Astrocyte of the hippocampus (primary cell): ENCODE measurements around the gene CCDC188.
"Not testable (repeated sequence)": the region's sequence is repeated elsewhere in the genome, so short reads cannot be mapped to it uniquely, and the experiment has no call there.

Experiments
- DNase-seq: peaks from one replicate; pipeline ENCODE4 v3.0.0; 2011; ENCODE audit warnings: low read depth, low spot score

The CCDC188 gene

DNA sequence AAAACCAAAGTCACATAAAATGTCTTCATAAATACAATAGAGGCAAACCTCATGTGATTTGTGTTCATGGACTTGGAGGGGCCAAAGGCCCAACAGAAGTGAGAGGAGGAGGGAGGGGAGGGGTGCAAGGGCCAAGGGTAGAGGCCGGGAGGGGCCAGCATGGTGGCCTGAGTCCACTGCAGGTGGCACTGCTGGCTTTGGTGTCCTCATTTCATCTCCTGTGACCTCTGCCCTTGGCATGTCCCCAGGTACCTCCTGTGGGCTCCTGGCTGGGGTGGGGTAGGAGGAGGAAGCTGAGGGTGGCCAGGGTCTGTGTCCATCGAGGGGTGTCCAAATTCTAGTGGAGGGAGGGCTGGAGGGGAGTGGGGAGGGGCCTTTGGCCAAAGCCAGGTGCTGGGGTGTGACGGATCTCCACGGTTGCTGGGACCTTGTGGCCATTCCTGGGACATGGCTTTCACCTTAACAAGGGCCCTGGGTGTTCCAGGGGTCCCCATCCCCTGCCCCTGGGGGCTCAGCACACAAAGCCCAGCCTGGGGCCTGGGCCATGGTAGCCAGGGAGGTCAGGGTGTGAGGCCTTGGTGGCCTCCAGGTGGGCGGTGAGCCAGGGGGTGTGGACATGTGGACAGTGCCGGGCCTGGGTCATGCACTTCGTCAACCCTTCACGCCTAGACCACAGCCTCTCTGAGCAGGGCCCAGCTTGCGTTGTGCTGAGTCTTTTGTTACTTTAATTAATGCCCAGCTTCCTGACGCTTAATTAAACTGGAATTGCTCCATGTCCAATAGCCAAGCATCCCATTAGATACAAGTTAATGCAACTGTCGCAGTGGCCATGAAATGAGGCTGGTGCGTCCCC is 20.7 kb upstream of the CCDC188 start:
- no peak for DNase-seq

DNA sequence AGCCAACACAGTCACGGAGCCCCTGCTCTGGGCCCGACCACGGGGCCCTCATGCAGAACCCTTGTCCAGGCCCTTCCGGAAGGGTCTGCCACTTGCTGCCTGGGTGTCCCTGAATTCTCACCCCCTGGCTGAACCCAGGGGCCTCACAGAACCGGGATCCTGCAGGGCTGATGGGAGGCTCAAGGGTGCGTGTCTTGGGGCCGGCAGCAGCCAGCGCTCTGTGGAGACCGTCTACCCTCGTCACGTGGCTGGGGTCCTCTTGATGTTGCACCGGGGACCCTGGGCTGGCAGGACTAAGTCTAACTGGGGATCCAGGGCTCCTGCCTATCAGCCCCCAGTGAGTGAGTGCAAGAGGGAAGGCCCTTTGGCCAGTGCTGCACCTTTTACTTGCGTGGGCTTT is 19.3 kb upstream of the CCDC188 start:
- no peak for DNase-seq

DNA sequence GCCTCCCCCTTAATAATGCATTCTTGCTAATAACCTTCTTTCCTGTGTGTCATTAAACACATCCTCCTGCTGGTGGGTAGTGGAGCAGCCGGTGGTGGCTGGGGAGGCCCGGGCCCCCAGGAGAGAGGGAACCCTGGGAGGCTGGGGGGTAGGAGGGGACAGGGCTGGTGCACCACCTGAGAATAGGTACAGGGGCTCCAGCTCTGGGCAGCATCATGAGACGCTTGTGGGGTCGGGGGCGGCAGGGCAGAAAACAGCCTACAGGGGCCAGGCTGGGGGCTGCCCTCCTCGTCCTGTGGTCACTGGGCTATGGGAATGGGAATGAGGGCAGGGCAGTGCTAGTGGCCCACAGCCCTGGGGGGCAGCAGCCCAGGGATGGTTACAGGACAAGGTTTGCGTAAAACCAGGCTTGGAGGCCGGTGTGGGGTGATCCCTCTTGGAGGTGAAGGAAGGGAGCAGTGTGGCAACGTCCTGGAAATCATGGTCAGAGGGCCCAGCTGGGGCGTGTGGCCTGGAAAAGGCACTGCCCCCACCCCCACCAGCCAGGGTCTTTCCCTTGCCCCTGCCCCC is 18.5 kb upstream of the CCDC188 start:
- DNase-seq: no peak

DNA sequence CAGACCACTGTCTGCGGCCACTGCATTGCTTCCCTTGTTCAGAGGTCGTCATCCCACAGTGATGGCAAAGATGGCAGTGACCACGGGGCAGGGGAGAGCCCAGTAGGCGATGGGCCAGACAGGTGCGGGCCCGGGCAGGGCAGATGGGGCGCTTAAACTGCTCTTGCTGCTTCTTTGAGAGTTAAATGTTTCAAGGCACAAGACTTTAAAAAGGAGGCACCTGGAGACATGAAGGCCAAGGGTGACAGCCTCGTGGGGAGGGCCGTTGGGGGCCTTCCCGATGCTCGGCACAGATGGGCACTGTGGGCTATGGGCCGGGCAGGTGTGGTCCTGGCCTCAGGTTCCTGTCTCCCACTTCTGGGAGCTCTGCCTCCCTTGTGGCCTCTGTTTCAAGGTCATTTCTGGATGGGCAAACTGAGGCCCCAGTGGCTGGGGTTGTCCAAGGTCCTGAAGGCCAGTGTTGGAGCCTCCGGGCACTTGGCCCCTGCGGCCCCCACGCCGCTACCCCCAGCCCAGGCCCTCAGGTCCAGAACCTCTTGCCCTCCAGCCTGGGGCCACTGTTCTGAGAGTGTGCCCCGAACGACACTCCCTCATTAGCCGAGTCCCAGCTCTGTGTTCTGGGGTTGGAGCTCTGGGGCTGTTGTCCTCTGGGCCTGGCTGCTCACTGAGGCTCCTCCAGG is 16.9 kb upstream of the CCDC188 start:
- DNase-seq: no peak

DNA sequence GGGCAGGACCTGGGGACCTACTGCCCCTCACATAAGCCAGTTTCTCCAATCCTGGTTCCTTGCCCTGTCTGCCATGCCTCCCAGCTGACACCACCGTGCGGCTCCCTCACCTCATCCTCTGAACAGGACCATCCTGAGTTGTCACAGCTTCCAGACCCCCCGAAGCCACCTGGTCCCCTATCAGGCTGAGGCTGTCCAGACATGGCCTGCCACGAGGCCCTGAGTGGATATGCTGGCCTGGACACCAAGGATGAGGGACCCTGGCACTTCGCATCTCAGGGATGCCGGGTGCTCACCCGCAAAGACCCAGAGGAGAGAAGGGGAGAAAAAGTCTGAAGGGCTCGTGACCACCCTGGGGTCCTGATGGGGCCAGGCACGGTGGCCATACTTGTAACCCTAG is 15.8 kb upstream of the CCDC188 start:
- no peak for DNase-seq

DNA sequence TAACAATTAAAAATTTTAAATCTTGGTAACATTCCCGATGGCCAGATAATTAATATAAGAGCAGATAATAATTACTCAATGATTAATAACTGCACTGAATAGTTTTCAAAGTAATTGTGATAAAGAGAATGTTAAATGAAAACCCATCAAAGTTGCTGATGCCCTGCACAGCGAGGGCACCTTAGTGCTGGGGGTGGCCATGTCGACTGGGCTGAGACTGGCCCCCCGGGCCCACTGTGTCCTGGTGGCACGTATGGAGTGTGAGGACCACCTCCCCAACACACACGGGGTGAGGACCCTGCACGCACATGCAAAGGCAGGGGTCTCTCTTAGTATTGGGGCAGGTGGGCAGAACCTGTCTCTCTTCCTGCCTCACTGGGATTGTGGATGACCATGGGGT is 15.1 kb upstream of the CCDC188 start:
- no peak for DNase-seq

DNA sequence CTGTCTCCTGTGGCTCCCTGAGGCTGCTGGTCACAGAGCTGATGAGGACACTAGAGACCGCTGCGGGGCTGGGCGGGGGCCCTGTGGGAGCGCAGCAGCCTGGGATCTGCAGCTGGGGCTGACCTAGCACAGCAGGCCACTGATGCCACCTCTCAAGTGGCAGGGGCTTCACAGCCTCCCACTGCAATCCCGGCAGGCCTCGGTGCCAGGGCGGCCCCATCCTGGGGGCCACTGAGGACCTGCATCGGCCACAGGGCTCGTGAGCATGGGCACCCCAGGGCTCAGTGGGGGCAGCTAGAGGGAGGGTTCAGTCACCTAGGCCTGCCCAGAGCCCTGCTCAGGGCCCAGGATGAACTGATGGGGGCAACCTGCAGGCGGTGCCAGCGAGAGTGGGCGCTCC is 14.6 kb upstream of the CCDC188 start:
- DNase-seq: no peak

DNA sequence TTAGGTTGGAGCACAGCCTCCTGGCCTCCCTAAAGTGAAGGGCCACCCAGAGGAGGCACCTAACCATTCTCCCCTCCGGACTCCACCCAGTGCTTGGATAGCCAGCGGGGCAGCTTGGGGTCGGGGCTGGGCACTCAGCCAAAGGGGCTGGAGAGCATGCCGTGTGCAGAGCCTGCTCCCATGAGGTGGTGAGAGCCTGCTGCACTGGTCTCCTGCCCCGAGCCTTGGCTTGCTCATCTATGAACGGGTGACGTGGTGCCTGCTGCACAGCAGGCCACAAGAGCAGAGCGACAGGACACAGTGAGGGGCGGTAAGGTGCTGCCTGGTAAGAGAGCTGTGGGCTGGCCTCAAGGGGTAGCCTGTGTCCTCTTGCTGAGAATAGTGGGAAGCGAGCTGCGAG is 14.0 kb upstream of the CCDC188 start:
- no peak for DNase-seq

DNA sequence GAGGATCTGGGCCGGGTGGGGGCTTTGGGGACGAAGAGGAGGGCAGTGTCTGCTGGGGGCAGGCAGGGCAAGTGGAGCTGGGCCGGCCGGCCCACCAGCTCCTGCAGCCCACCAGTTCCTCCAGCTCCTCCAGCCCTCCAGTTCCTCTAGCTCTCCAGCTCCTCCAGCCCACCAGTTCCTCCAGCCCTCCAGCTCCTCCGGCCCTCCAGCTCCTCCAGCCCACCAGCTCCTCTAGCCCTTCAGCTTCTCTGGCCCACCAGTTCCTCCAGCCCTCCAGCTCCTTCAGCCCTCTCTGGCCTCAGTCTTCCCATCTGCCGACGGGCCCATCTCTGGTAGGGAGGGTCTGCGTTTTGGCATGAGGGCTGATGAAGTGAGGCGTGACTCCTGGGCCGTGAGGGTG is 9.2 kb upstream of the CCDC188 start:
- DNase-seq: no peak

DNA sequence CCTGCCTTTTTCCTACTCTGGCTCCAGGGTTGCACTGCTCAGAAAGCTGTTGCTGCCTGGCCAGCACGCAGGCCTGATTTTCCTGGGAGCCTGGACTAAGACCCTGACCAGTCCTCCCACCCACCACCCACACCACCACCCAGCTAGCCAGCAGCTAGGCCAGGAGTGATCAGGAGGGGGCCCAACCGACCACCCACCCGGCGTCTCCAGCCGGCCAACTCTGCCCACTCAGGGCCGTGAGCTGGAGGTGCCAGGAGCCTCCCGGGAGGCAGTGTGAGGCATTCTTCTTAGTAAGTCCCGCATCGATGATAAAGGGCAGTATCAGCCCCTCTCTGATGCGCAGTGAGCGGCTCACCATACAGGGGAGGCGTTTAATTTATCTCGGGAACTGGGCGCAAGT is 8.7 kb upstream of the CCDC188 start:
- not testable (repeated sequence) for DNase-seq

DNA sequence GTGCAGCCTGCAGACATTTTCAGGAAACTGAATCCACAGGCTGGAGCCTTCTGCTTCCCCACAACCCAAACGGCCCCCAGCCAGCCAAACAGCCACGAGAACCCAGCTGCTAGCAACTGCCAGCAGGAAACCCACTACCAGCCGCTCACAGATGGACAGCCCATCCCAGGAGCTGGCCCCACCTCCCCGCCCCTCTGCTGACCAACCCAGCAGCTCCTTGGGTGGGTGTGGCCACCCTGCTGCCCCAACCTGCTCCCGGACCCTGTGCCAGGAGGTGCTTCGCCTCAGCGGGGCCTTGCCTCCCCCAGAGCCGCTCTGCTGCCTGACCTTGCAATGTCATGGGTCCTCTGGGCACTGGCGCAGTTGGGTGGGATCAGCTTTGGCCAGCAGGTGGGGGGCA is 8.2 kb upstream of the CCDC188 start:
- DNase-seq: no peak

DNA sequence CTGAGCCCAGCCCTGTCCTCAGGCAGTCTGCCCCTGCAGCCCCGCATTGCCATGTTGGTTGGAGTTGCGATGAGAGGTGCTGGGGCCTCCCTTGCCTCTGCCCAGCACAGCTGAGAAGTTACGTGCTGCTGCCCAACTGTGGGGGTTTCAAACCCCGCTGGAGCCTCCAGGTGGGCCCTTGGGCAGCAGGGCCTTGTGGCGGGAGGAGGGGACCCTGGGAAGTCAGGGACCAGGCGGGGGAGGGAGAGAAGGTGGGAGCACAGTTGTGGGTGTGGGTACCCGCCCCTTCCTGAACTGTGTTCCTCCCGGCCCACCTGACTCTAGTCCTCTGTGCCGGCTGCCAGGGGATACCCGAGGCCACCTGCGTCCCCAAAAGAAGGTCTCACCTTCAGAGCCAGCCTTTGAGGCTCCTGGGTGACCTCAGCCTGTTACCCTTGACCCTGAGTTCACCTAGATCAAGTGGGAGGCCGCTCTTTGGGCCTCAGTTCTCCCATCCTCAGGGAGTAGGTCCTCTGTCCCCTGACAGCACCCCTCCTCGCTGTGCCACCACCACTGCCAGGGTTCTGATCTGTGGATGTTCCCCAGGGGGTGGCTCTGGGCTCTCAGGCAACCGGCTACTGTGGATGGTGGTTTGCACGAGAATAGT is 7.7 kb upstream of the CCDC188 start:
- DNase-seq: no peak

DNA sequence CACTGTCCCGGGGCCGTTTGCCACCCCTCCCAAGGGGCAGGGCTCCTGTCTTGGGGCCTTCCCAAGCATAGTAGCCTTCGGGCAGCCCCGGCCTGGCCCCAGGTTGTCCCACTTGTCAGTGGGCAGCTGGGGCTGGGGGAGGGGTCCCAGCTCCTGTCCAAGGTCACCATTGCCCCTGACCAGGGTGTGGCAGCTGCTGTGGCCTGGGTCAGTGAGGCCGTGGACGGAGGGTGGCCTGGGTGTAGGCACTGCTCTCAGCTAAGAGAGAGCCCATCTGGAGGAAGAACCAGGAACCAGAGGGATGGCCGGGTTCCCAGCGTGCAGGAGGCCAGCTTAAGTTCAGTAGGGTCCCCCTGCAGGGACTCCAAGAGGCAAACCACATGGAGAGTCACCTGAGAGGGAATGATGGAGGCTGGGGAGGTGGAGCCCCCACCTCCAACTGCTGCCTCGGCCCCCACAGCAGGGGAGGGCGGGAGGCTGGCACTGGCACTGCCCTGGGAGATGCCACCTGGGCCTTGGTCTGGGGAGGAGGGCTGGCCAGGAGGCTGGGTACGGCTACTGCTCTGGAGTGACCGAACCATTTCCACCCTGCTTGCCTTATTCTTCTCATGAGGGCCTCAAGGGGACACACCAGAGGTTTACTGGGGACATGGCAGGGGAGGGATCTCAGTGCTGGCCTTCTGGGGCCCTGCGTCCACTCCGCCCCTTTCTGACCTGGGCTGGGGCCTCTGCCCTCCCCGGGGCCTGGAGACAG is 6.8 kb upstream of the CCDC188 start:
- no peak for DNase-seq

DNA sequence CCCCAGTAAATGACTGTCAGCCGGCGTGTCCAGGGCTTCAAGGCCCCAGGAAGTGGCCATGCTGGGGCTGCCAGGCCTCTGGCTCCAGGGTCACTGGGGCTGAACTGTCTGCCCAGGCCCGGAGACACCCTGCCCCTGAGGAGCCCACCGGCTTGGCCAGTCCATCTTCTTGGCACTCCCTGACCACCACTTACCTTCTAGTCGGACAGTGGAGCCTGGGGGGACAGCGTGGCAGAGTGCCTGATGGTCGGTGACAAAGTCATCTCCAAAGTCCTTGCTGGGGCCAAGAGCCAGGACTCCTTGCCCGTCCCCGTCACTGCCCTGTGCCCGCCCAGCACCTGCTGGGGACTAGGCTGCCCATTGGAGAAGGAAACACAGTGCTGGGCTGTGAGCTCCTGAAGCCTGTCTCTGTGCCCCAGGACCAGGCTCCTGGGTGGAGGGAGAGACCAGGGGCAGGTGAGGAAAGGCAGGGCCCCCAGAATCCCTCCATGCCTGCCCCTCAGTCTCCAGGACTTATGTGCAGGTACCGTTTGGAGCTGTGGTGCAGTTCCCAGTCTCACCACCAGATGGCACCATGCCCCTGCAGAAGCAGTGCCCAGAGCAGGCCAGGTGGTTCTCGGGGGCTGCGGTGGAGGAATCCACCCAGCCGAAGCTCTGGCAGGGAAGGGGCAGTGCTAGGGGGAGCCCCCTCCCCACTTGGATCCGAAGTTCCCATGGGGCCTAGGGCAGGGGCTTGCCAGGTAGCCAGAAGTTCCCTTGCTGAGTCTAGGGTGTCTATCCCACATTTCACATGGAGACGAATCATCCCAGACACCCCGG is 6.0 kb upstream of the CCDC188 start:
- peak; percentile 86 for DNase-seq

DNA sequence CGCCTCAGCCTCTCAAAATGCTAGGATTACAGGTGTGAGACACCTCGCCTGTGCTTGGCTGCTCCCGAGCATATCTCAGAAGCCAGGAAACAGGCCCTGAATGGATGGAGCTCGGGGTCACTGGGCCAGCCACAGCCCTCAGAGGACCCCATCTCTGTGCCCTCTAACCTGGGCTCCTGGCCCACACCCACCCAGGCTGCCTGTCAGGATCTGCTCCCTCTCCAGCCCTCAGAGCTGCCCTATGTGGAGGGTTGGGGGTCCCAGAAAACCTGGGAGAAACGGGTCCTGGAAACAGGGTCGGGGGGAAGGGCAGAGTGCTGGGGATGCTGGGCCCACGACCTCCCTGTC is 5.2 kb upstream of the CCDC188 start:
- DNase-seq: no peak

DNA sequence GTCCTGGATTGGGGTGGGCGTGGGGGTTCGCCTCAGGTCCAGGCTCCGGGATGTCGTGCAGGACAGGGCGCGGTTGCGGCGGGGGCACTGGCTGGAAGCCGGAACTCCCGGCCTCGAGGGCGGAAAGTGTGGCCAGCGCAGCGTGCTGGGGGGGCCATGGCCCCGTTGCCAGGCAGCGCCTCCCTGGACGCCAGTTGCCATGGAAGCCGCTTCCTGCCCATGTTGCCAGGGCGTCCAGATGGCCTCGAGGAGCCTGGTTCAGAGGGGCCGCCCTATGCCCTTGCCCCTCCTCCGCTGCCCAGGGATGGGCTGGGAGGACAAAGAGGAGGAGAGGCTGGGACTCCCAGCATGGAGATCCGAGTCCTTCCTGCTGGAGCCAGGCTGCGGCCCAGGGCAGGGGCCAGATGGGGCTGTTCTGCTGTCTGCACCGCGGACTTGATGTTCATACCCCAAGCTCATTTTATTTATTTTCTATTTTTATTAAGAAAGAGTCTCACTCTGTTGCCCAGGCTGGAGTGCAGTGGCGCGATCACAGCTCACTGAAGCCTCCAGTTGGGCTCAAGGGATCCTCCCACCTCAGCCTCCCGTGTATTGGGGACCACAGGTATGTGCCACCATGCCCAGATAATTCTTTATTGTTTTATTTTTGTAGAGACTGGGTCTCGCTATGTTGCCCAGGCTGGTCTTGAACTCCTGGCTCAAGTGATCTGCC is 4.6 kb upstream of the CCDC188 start:
- peak; percentile 77 for DNase-seq

DNA sequence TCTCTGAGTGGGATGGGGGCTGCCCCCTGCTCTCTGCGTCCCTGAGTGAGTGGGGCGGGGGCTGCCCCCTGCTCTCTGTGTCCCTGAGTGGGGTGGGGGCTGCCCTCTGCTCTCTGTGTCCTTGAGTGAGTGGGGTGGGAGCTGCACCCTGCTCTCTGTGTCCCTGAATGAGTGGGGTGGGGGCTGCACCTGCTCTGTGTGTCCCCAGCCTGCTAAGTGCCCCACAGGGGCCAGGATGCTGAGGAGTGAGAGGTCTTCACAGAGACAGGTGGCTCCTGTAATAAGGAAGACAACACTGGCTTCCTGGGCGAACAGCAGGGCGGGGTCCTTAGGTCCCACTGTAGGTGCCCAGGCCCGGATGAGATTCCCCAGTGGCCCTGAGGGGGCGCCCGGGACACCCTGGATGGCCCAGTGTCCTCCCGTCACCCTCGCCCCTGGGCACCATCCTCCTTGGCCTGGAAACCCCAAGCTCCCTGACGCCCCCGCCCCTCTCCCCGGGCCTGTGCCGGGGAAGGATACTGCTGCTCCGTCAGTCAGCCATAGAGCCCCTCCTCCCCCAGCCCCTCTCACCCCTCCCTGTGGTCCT is 3.8 kb upstream of the CCDC188 start:
- no peak for DNase-seq

DNA sequence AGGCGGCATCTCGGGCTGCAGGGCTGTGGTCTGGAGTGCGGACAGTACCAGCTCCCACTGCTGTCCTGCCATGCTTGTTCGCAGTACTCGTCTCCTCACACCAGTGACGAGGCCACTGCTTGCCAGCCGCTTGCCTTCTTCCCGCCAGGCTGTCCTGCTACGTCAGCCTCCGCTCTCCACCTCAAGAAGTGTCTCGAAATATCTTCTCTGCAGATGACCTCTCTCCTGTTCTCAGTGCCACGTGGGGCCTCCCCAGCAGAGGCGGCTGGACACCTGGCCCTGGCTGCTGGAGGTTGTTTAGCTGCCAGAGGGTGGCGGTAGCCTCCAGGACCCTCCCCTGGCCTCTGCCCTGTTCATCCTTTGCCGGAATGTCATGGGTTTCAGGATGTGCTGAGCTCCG is 3.1 kb upstream of the CCDC188 start:
- no peak for DNase-seq

DNA sequence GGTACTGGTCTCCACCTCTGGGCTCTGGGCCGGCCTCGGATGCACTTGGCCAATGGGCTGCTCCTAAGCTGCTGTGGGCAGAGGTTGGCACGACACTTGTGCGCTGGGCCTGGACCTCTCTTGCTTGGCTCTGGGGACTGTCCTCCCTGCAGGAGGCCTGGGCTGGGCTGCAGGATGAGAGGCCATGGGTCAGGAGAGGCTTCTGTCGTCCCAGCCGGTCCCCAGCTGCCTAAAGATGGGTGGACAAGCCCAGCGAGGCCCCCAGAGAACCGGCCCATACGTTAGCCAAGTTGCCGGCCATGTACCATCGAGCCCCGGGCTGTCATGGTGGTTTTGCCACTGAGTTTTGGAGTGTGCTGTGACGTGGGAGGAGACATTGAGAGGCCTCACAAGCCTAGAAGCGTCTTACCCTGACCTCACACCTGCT is 1.6 kb upstream of the CCDC188 start:
- no peak for DNase-seq

DNA sequence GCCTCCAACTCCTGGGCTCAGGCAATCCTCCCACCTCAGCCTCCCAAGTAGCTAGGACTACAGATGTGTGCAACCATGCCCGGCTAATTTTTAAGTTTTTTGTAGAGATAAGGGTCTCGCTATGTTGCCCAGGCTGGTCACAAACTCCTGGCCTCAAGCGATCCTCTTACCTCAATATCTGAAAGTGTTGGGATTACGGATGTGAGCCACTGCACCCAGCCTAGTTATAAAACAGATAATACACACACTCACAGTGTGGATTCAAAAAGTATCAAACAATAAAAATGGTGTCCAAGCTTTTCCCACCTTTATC is 377 bp upstream of the CCDC188 start:
- DNase-seq: no peak
